Muscle of back (tissue), 13 donors: ENCODE results near the gene IPCEF1. TPM values are rescaled to one million over a fixed set of nuclear protein-coding genes. Genes with fewer than 3 reads are reported as not detected.

Experiments
- DNase-seq, 3 donors: peaks; one replicate each; pipeline versions ENCODE4 v3.0.0 to v3.0.0-alpha.2; 2013
- long read RNA-seq, 9 donors: transcript quantifications; one replicate each; lab custom pipeline, GENCODE V29; 2026
- polyA plus RNA-seq, 10 donors: library from polyadenylated mRNA; unstranded; fragments of 120-200 nt; gene quantifications; one replicate each; pipeline ENCODE4 v1.2.1, GENCODE V29; 2013; ENCODE audit not compliant: insufficient read length in 10 of 10

IPCEF1 gene, protein sequence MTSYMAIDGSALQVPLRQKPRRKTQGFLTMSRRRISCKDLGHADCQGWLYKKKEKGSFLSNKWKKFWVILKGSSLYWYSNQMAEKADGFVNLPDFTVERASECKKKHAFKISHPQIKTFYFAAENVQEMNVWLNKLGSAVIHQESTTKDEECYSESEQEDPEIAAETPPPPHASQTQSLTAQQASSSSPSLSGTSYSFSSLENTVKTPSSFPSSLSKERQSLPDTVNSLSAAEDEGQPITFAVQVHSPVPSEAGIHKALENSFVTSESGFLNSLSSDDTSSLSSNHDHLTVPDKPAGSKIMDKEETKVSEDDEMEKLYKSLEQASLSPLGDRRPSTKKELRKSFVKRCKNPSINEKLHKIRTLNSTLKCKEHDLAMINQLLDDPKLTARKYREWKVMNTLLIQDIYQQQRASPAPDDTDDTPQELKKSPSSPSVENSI
- polyA plus RNA-seq: 1 to 10 TPM in 6 of 10 donors, under 1 TPM in 4; 0.61 to 3.9 (median 1.1) TPM
- long read RNA-seq, donor 1, partial matches to known transcripts: 0 of 1 reads
- long read RNA-seq, donor 1, other reads (novel, unspliced or antisense): 0 of 1 reads
- long read RNA-seq, donor 2: 0 reads
- long read RNA-seq, donor 3: 0 reads
- long read RNA-seq, donor 4: 0 reads
- long read RNA-seq, donor 5: 0 reads
- long read RNA-seq, donor 6: 0 reads
- long read RNA-seq, donor 7, partial matches to known transcripts: 0 of 1 reads
- long read RNA-seq, donor 7, other reads (novel, unspliced or antisense): 0 of 1 reads
- long read RNA-seq, donor 8: 0 reads
- long read RNA-seq, donor 9: 0 reads

DNA sequence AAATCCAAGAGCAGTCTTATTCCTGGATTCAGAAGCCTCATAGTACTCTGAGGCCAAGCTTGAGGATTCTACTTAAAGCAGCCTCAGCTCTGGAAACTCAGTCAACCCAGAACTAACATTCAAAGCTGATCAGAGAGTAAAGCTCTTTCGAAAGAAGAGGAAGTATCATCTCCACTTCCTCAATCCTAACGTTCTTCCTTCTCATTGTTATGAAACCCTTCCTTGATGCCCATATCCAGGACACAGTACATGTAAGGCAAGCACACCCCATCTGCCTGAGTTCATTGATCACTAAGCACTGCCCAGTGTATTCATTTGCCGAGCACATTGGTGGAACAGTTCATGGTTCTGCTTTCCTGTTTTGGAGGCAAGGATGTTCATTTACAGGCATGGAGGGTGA is at the start of gene IPCEF1:
Gene IPCEF1 (minus strand): TSS at position 114 of the 400 bp plus-strand sequence. CDS start 90,856 bp downstream, outside the sequence.
- DNase-seq: peak in 1 of 3 donors; percentile 18

DNA sequence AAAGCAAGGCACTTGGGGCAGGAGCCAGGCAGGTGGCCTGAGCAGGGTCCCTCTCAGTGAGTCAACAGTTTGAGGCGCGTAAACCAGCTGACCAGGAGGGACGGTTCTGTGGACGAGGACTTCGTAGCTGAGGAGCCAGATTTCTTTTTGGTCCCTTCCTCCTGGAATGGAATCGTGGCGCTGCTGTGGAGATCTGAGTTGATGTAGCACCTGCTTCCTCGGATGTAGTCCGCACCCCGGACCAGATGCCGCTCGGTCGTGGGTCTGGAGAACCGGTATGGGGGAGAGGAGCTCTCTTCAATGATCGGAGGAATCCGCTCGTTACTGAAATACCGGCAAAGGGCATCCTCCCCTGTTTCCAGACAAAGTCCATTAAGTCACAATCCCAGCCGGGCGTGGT is 49.7 kb upstream of the IPCEF1 start:
- DNase-seq: no peak

DNA sequence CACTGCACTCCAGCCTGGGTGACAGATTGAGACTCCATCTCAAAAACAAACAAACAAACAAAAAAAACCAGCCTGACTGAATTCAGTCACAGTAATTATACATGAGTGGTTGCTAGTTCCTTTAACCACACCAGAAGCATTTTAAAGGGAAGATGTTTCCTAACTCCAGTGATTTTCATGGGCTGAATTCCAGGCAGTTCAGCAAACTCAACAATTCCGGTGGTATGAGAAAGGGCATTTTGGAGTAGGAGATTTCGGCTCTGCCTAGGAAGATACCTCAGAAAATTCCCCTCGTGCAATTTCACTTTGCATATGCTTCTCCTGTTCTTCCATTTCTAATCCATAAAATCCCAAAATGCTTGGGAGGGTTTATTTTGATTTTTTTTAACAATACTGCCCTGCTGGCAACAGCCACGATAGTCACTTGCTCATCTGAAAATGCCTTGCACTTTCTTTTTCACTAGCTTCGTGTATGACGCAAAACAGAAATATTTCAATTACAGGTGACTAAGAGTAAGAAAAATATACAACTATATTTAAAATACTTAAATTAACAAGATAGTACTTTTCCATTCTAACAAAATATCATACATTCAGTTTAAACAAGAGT is 48.3 kb upstream of the IPCEF1 start:
- no peak for DNase-seq

DNA sequence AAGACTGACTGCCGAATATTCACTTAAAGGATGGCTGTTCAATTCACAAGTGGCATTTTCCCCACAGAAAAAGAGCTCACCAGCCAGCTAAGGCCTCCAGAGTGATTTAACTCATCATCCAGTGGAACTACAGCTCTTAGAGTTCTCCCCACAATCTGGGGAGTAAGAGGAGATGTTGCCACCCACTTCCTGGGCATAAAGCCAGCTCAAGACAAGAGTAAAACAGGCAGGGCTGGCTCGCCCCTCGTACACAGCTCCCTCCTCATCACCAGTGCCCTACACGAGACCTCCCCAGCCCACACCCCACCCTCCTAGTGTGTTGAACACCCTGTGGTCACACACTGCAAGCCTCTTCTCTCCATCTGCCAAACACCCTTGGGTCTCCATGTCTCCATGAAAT is 47.2 kb upstream of the IPCEF1 start:
- DNase-seq: peak in 2 of 3 donors; percentile 39 to 45

DNA sequence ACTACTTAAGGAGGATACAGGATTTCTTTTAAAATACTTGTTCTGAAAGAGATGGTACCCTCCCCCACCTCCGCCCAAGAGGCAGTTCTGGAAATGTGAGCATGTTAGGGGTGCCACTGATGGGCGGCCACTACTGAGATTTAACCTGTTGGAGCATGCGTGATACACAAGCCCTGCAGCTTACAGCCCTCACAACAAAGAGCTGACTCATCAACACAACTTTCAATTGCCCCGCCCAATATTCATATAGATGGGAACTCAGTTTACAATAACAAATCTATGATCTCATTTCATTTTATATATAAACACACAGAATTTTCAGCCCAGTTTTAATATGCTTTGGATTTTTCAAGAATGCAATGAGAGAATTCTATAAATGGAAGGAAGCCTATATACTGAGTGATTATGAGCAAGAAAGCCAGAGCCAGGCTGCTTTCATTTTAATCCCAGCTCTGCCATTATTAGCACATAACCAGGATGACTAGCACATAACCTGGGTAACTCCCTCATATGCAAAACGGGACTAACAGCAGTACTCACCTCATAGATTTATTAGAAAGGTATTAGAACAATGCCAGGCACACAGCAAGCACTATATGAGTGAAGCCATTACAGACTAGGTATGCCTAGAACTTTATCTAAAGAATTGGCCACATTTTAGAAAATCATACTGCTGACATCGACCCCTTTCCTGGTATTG is 45.6 kb upstream of the IPCEF1 start:
- DNase-seq: no peak

DNA sequence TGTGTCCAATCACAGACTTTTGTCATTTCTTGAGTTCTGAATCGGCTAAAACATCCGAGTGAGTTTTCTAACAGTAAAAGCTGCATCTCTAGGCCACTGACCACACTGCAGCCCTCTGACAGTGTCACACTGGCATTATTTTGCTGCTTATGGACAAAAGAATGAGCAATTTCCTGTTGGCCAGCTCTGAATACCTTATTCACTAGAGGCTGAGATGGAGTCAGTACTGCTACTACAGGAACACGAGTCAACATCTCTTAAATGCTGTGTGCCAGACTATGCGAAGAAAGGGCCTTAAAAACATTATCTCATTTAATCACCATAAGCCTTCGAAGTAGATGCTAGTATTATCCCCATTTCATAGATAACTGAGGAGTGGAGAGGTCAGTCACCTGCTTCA is 42.5 kb upstream of the IPCEF1 start:
- no peak for DNase-seq

DNA sequence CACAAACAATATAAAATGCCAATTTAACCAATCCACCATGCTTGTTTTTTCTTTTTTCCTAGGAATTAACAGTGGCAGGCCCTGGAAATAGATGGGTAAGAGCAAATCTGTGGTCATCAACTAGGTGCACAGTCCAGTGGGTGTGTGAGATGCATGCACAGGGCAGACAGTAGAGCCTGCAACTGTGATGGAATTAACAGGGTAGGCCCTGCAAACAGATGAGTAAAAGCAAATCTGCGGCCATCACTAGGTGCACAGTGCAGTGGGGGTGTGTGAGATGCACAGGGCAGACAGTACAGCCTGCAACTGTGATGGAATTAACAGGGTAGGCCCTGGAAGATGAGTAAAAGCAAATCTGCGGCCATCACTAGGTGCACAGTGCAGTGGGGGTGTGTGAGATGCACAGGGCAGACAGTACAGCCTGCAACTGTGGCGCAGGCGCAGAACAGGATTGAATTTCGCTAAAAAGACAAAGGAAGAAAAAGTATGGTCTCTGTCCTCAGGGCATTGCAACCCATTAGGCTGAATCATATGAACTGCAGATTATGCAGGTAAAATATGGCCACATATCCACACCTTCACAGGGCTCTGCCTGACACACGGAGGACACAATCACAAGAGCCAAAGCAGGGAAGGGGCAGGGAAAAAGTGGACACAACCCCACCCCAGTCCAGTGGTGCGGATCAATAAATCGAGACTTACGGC is 41.0 kb upstream of the IPCEF1 start:
- DNase-seq: no peak

DNA sequence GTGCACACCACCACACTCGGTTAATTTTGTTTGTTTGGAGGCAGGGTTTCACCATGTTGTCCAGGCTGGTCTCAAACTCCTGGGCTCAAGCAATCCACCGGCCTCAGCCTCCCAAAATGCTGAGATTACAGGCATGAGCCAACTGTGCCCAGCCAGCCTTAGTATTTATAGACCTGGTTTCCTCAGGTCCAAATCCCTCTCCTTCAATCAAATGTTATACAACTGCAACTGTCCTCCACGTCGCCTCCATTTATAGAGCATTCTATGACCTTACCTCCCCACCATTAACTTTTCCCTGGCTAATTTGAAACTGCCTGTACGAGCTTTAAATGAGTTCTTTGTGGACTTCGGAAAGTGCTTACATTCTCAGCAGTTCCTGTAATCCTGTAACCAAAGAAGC is 39.3 kb upstream of the IPCEF1 start:
- DNase-seq: no peak

DNA sequence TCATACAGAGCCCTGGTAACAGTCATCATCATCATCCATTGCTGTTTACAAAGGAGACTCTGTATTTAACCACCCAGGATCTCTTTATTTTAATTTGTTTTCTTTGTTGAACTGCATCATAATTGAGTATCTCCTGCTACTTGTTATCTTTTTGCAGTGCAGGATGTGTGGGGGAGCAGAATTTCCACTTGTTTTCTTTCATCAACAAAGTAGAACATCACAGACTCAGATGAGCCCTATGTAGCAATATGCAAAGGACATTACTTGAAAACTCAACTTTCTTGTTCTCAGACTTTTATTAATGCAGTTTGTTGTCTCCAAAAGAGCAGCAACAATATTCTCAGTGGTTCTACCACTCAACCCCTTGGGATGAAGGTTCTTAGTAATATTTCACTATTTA is 38.7 kb upstream of the IPCEF1 start:
- DNase-seq: no peak

DNA sequence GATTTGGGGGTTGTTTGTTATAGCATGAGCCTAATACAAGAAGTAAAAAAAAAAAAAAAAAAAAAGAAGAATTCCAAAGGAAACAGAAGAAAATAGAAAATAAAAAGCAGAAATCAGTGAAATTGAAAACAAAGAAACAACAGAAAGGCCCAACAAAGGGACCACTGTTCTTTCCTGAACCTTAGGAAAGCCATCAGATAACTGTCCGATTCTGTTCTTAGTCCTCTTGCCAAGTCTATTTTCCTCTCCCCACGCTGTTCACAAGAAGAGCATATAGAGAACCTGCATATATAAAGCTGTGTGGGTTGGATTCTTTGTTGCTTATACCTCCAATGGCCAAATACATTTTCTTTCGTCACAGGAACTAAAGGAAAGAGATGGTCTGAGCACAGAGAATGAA is 38.0 kb upstream of the IPCEF1 start:
- DNase-seq: no peak

DNA sequence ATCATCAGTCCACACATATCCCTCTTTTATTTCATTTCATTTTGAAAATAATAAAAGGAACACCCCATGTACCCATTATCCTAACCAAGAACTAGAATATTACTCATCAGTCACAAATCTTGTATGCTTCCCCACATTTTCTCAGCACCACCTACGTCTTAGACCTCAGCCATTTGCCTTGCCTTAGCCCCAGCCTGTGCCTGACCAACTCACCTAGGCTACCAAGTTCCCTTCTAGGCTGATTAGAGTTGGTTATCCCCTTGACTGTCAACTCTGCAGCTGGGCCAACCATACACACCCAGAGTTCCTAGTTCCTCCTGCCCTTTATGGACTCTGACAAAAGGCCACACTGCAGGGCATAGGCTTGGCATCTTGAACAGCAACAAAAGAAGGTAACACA is 33.4 kb upstream of the IPCEF1 start:
- DNase-seq: no peak

DNA sequence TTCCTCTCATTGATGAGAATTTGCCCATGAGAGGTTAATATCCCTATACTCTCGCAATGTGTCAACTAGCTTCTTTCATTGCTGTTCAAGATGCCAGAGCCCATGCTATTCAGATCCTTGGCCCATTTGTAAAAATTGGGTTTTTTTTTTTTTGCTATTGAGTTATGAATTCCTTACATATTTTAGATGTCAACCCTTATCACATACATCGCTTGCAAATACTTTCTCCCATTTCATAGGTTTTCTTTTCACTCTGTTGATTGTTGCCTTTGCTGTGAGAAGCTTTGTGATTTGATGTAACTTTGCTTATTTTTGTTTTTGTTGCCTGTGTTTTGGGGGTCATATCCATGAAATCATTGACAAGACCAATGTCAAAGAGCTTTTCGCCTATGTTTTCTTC is 32.2 kb upstream of the IPCEF1 start:
- no peak for DNase-seq

DNA sequence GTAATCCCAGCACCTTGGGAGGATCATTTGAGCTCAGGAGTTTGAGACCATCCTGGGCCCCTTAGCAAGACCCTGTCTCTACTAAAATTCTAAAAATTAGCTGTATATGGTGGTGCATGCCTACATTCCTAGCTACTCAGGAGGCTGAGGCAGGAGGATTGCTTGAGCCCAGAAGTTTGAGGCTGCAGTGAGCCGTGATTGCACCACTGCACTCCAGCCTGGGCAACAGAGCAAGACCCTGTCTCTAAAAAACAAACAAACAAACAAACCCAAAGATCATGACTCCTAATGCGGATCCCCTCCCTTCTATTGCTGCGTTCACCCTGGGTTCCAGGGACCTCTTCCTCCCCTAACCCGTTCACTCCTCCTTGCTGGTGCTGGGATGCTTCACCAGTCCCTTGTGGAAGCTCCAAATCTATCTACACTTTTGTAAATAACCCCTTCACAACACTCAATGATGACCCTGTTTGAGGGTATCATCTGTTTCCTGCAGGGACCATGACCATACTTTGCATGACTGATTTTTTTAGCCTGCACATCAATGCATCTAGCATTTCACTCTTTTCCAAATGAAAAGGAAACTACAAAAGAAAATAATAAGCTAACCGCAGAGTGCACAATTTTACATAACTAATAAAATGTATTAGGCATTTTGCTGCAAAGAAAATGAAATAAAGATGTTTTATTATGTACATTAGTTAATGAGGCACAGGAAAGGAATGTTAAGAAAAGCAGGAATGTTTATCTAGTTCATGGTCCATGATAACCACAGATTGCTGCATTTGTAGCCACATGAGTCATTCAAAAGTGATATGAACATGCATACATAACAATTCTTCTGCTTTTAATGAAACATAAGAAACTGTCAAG is 30.5 kb upstream of the IPCEF1 start:
- peak in 1 of 3 donors; percentile 84 for DNase-seq

DNA sequence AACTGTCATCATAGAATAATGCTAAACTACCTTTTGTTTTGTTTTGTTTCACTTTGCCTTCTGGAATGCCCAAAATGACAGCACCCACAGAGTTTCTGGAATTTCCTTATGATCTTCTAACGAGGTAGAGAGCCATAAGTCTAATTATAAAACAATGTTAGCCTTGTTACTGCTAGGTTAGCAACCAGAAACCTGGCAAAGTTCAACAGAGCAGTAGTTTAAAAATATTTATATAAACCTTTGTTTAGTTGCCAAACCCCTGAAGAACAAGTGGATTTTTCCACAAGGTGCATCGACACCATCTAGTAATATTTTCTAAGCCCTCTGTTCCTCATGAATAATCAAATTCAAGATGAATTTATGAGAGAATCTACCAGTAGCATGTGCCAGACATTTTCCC is 27.6 kb upstream of the IPCEF1 start:
- no peak for DNase-seq

DNA sequence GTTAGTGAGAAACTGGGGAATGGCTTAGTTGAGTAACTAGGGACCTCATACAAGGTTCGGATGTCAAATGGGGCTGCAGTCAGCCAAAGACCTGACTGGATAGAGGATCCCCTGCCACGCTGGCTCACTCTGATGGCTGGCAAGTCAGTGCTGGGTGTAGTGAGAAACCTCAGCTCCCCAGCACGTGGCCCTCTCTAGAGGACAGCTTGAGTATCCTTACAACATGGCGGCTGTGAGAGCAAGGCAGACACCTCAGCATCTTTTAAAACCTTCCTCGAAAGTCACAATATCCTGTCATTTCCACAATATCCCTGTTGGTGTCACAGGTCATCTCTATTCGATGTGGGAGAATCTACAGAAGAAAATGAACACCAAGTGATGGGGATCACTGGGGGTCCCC is 26.7 kb upstream of the IPCEF1 start:
- DNase-seq: no peak

DNA sequence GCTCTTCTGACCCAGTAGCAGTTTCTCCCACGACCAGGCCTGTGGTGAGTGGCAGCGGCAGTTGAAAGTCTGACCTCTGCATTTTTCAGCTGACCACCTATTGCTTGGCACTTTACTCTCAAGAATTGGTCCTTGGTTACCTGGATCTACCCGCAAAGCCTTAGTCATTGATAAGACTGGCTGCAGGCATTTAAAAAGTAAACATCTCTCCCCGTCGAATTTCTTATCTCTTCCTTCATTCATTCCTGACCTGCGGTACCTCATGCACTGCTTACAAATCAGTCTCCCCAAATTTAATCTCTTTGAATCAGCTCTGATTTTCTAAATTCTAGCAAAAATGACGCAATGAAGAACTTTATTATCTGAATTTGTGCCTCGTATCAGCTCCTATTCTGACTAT is 26.1 kb upstream of the IPCEF1 start:
- DNase-seq: no peak

DNA sequence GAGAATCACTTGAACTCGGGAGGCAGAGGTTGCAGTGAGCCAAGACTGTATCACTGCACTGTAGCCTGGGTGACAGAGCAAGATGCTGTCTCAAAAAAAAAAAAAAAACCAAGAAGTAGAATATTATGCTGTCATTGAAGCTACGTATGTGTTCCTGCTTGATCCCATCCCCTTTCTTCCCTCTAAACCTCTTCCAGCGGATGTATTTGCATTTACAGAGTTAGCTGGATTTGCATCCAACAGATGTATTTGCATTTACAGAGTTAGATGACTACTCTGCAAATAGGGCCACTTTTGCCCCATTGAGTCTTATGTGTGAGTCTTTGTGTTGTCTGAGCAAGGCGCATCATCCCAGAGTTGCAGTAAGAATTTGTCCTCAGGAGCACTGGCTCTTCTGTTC is 24.9 kb upstream of the IPCEF1 start:
- DNase-seq: no peak

DNA sequence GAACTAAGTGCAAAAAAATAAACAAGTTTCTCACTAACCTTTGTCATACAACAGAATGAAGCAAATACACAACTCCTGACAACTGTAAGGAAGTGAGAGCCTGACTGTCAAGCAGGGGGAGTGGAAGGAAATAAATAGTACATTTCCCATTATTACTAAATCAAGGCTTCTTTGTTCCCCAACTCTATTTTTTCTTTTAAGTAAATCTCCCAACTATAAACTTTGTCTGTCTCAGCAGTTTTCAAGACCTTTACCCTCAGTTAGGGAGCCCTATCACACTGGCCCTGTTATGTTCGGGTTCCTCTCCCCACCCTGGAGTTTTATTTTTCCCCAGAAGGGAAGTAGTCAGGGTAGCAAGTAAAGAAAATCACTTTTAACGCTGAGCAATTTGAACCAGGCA is 24.1 kb upstream of the IPCEF1 start:
- no peak for DNase-seq

DNA sequence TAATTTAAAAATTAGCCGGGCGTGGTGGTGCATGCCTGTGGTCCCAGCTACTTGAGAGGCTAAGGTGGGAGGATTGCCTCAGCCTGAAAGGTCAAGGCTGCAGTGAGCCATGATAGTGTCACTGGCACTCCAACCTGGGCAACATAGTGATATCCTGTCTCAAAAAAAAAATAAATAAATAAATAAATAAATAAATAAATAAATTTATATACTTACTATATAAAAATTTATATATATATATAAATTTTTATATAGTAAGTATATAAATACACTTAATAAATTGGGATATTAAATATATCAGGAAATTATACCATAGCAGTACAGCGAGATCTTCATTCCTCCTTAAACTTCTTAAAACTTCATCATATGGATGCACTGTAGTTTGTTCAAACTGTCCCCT is 23.0 kb upstream of the IPCEF1 start:
- no peak for DNase-seq

DNA sequence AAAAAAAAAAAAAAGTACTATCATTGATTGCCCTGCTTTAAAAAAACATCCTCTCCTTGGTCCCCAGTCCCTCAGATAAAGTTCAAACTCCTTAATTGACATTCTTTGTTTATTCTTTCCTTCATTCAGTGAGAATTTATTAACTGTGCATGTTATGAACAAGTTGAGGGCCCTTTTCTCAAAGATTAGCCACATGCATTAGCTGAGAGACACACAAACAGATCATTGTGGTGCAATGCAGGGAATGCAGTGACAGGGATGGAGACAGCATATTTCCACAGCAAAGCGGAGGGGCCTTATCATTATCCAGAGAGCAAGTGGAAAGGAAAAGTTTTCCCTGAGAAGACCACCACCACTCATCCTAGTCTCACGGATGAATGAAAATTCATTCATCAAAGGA is 21.9 kb upstream of the IPCEF1 start:
- no peak for DNase-seq
